ENCODE results near the gene EXOC6B. TPM values are rescaled to one million over a fixed set of nuclear protein-coding genes. Genes with fewer than 3 reads are reported as not detected.
"Not testable (repeated sequence)": the region's sequence is repeated elsewhere in the genome, so short reads cannot be mapped to it uniquely, and the experiment has no call there.

The EXOC6B gene
- total RNA-seq, 1 experiment from 2014 or later: 26.5 TPM

GRCh38 chr2:72562451-72563153, 263.2 kb downstream of the EXOC6B start:
- Histone ChIP-seq H3K27ac (peak overlapping the region; percentile 70), H3K36me3 (no peaks in the 10 kb centered on the region), H3K9me3 (replicated peaks) (no peaks in the 10 kb centered on the region), H3K4me3 (no peak overlapping the region), H3K4me1 (replicated peaks) (peaks cover 16% of the 10 kb centered on the region), H3K27me3 (replicated peaks) (no peaks in the 10 kb centered on the region)
- DNase-seq (ENCODE audit: low read depth in 1 of 2, low spot score in 2 of 2): no peak

GRCh38 chr2:72561621-72562318, 264.1 kb downstream of the EXOC6B start:
- Histone ChIP-seq H3K36me3 (no peaks in the 10 kb centered on the region), H3K9me3 (replicated peaks) (no peaks in the 10 kb centered on the region), H3K4me1 (replicated peaks) (peaks cover 16% of the 10 kb centered on the region), H3K4me3 (no peak overlapping the region), H3K27ac (peak overlapping the region; percentile 70), H3K27me3 (replicated peaks) (no peaks in the 10 kb centered on the region)
- DNase-seq (ENCODE audit: low read depth in 1 of 2, low spot score in 2 of 2): peak in 1 of 2 experiments; percentile 77

- Histone ChIP-seq H3K9me3 (replicated peaks) (no peaks in the 10 kb centered on the region), H3K36me3 (no peaks in the 10 kb centered on the region), H3K27me3 (replicated peaks) (no peaks in the 10 kb centered on the region), H3K27ac (no peak overlapping the region), H3K4me3 (no peak overlapping the region), H3K4me1 (replicated peaks) (no peaks in the 10 kb centered on the region; the same call in 1 of the 2 replicates)
- no peak for DNase-seq (ENCODE audit: low read depth in 1 of 2, low spot score in 2 of 2)
Measured at GRCh38 chr2:72555943-72556342, 269.9 kb downstream of the EXOC6B start.

GRCh38 chr2:72555363-72555762, 270.5 kb downstream of the EXOC6B start:
- not testable (repeated sequence) for DNase-seq (ENCODE audit: low read depth in 1 of 2, low spot score in 2 of 2); H3K4me3 ChIP-seq; H3K36me3 ChIP-seq; H3K4me1 ChIP-seq (replicated peaks); H3K27me3 ChIP-seq (replicated peaks); H3K9me3 ChIP-seq (replicated peaks); H3K27ac ChIP-seq

- not testable (repeated sequence) for H3K4me3 ChIP-seq; H3K27me3 ChIP-seq (replicated peaks); DNase-seq (ENCODE audit: low read depth in 1 of 2, low spot score in 2 of 2); H3K9me3 ChIP-seq (replicated peaks); H3K27ac ChIP-seq; H3K36me3 ChIP-seq; H3K4me1 ChIP-seq (replicated peaks)
Measured at GRCh38 chr2:72554910-72555309, 270.9 kb downstream of the EXOC6B start.

GRCh38 chr2:72554381-72554780, 271.5 kb downstream of the EXOC6B start:
- H3K27ac ChIP-seq: no peak overlapping the region
- H3K36me3 ChIP-seq: no peaks in the 10 kb centered on the region
- H3K27me3 ChIP-seq (replicated peaks): no peaks in the 10 kb centered on the region
- H3K4me3 ChIP-seq: no peak overlapping the region
- no peak for DNase-seq (ENCODE audit: low read depth in 1 of 2, low spot score in 2 of 2)
- no peaks in the 10 kb centered on the region for H3K9me3 ChIP-seq (replicated peaks)
- no peaks in the 10 kb centered on the region; the same call in 1 of the 2 replicates for H3K4me1 ChIP-seq (replicated peaks)

GRCh38 chr2:72548081-72548764, 277.6 kb downstream of the EXOC6B start:
- DNase-seq (ENCODE audit: low read depth in 1 of 2, low spot score in 2 of 2): no peak
- no peaks in the 10 kb centered on the region for H3K36me3 ChIP-seq
- no peaks in the 10 kb centered on the region for H3K27me3 ChIP-seq (replicated peaks)
- no peaks in the 10 kb centered on the region for H3K9me3 ChIP-seq (replicated peaks)
- H3K4me3 ChIP-seq: no peak overlapping the region
- H3K4me1 ChIP-seq (replicated peaks): no peaks in the 10 kb centered on the region; the same call in 1 of the 2 replicates
- H3K27ac ChIP-seq: no peak overlapping the region

GRCh38 chr2:72545790-72546189, 280.0 kb downstream of the EXOC6B start:
- H3K4me3 ChIP-seq: no peak overlapping the region
- H3K36me3 ChIP-seq: no peaks in the 10 kb centered on the region
- H3K9me3 ChIP-seq (replicated peaks): no peaks in the 10 kb centered on the region
- H3K4me1 ChIP-seq (replicated peaks): no peaks in the 10 kb centered on the region
- no peak for DNase-seq (ENCODE audit: low read depth in 1 of 2, low spot score in 2 of 2)
- no peak overlapping the region for H3K27ac ChIP-seq
- no peaks in the 10 kb centered on the region for H3K27me3 ChIP-seq (replicated peaks)

GRCh38 chr2:72544554-72544953, 281.3 kb downstream of the EXOC6B start:
- Histone ChIP-seq H3K27me3 (replicated peaks) (no peaks in the 10 kb centered on the region), H3K36me3 (no peaks in the 10 kb centered on the region), H3K27ac (no peak overlapping the region), H3K4me3 (no peak overlapping the region), H3K9me3 (replicated peaks) (no peaks in the 10 kb centered on the region), H3K4me1 (replicated peaks) (no peaks in the 10 kb centered on the region)
- no peak for DNase-seq (ENCODE audit: low read depth in 1 of 2, low spot score in 2 of 2)

GRCh38 chr2:72543497-72544216, 282.2 kb downstream of the EXOC6B start:
- no peak for DNase-seq (ENCODE audit: low read depth in 1 of 2, low spot score in 2 of 2)
- H3K27me3 ChIP-seq (replicated peaks): no peaks in the 10 kb centered on the region
- H3K4me3 ChIP-seq: no peak overlapping the region
- H3K36me3 ChIP-seq: no peaks in the 10 kb centered on the region
- H3K9me3 ChIP-seq (replicated peaks): no peaks in the 10 kb centered on the region
- H3K27ac ChIP-seq: no peak overlapping the region
- peaks cover 8% of the 10 kb centered on the region for H3K4me1 ChIP-seq (replicated peaks)

- DNase-seq (ENCODE audit: low read depth in 1 of 2, low spot score in 2 of 2): peak; percentile 47 to 79
- H3K36me3 ChIP-seq: no peaks in the 10 kb centered on the region
- no peak overlapping the region for H3K4me3 ChIP-seq
- peak overlapping the region; percentile 51 for H3K27ac ChIP-seq
- no peaks in the 10 kb centered on the region for H3K9me3 ChIP-seq (replicated peaks)
- H3K27me3 ChIP-seq (replicated peaks): no peaks in the 10 kb centered on the region
- peaks cover 15% of the 10 kb centered on the region for H3K4me1 ChIP-seq (replicated peaks)
Measured at GRCh38 chr2:72539071-72539552, 286.7 kb downstream of the EXOC6B start.

GRCh38 chr2:72538486-72538885, 287.3 kb downstream of the EXOC6B start:
- DNase-seq (ENCODE audit: low read depth in 1 of 2, low spot score in 2 of 2): peak in 1 of 2 experiments; percentile 12
- Histone ChIP-seq H3K27me3 (replicated peaks) (no peaks in the 10 kb centered on the region), H3K27ac (peak overlapping the region; percentile 51), H3K4me3 (no peak overlapping the region), H3K9me3 (replicated peaks) (no peaks in the 10 kb centered on the region), H3K4me1 (replicated peaks) (peaks cover 15% of the 10 kb centered on the region), H3K36me3 (no peaks in the 10 kb centered on the region)

GRCh38 chr2:72535586-72535985, 290.2 kb downstream of the EXOC6B start:
- H3K36me3 ChIP-seq; H3K27me3 ChIP-seq (replicated peaks); H3K4me3 ChIP-seq; H3K9me3 ChIP-seq (replicated peaks); H3K27ac ChIP-seq; DNase-seq (ENCODE audit: low read depth in 1 of 2, low spot score in 2 of 2): not testable (repeated sequence)
- peaks cover 19% of the 10 kb centered on the region for H3K4me1 ChIP-seq (replicated peaks)

All from SJSA1 (cell line).